GM21529 (cell line): ENCODE data around the gene SMURF2.
"Not testable (repeated sequence)": the region's sequence is repeated elsewhere in the genome, so short reads cannot be mapped to it uniquely, and the experiment has no call there.

Experiments
- ATAC-seq: cut with Tn5 transposase; IDR thresholded peaks from one replicate; pipeline ENCODE4 v1.9.1; 2021; ENCODE audit not compliant: unreplicated experiment

Gene SMURF2

GRCh38 chr17:64667807-64668721 is 6.0 kb upstream of the SMURF2 start:
- ATAC-seq: not testable (repeated sequence)

GRCh38 chr17:64664299-64664981 is 2.3 kb upstream of the SMURF2 start:
- not testable (repeated sequence) for ATAC-seq

- not testable (repeated sequence) for ATAC-seq
These were observed 1.7 kb upstream of the SMURF2 start for GRCh38 chr17:64663836-64664235.

- ATAC-seq: no peak
These were observed 764 bp upstream of the SMURF2 start for GRCh38 chr17:64662774-64663367.

- no peak for ATAC-seq
These were observed 456 bp downstream of the SMURF2 start for GRCh38 chr17:64661726-64661975.

GRCh38 chr17:64660978-64661725 is 955 bp downstream of the SMURF2 start:
- ATAC-seq: not testable (repeated sequence)

GRCh38 chr17:64660195-64660977 is 1.7 kb downstream of the SMURF2 start:
- ATAC-seq: not testable (repeated sequence)

- no peak for ATAC-seq
These were observed 3.2 kb downstream of the SMURF2 start for GRCh38 chr17:64658931-64659330.

- ATAC-seq: no peak
These were observed 4.4 kb downstream of the SMURF2 start for GRCh38 chr17:64657610-64658125.

- ATAC-seq: no peak
These were observed 6.4 kb downstream of the SMURF2 start for GRCh38 chr17:64655704-64656103.

- ATAC-seq: no peak
These were observed 8.1 kb downstream of the SMURF2 start for GRCh38 chr17:64653985-64654355.

- ATAC-seq: no peak
These were observed 8.7 kb downstream of the SMURF2 start for GRCh38 chr17:64653325-64653984.

GRCh38 chr17:64651889-64652288 is 10.2 kb downstream of the SMURF2 start:
- no peak for ATAC-seq

GRCh38 chr17:64648234-64648633 is 13.9 kb downstream of the SMURF2 start:
- no peak for ATAC-seq

- ATAC-seq: no peak
These were observed 14.3 kb downstream of the SMURF2 start for GRCh38 chr17:64647817-64648216.

GRCh38 chr17:64639516-64639915 is 22.6 kb downstream of the SMURF2 start:
- ATAC-seq: no peak

- ATAC-seq: no peak
These were observed 23.4 kb downstream of the SMURF2 start for GRCh38 chr17:64638552-64639203.

GRCh38 chr17:64635647-64636305 is 26.3 kb downstream of the SMURF2 start:
- ATAC-seq: peak; percentile 85

- ATAC-seq: no peak
These were observed 27.9 kb downstream of the SMURF2 start for GRCh38 chr17:64634218-64634617.
